ENCODE measurements around the gene ADAP1.
"Not testable (repeated sequence)": the region's sequence is repeated elsewhere in the genome, so short reads cannot be mapped to it uniquely, and the experiment has no call there.

The ADAP1 gene

DNA sequence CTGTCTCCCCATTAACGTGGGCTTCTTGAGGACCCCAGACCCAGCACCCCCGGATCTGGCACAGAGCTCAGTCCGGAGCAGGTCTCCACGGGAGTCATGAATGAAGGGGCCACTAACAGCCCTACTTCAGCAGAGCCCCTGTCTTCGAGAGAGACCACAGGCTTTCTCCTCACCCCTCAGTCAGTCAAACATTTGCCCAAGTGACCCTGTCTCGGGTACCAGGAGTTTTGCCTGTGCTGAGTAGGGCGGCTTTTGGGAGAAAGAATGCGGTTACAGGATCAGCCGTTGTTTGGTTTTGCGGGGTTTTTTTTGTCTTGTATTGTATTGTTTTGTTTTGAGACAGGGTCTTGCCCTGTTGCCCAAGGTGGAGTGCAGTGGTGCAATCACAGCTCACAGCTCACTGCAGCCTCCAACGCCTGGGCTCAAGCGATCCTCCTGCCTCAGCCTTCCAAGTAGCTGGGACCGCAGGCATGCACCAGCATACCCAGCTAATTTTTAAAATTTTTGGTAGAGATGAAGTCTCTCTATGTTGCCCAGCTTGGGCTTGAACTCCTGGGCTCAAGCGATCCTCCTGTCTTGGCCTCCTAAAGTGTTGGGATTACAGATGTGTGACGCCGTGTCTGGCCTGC lies 16.5 kb downstream of the ADAP1 start:
- no peak for DNase-seq

GRCh38 chr7:936386-937054 lies 18.0 kb downstream of the ADAP1 start:
- no peak for DNase-seq

DNA sequence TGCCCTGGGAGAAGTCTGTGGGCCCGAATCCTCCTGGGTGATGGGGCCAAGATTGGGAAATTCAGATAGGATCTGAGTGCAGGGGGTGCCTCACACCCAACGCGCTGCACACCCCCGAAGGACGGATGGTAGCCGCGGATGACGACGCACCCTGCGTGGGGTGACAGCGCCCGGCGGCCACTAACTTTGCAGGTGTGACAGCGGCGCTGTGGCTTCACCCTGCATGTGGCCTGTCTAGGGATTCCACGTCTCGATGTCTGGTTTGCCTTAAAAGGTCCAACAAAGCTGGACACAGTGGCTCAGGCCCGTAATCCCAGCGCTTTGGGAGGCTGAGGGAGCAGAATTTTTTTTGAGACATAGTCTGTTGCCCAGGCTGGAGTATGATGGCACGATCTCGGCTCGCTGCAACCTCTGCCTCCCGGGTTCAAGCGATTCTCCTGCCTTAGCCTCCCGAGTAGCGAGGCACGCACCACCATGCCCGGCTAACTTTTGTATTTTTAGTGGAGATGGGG lies 18.6 kb downstream of the ADAP1 start:
- DNase-seq = no peak

GRCh38 chr7:935164-935873 lies 19.2 kb downstream of the ADAP1 start:
- no peak for DNase-seq

- no peak for DNase-seq
Observed at GRCh38 chr7:934469-935163, 19.9 kb downstream of the ADAP1 start.

GRCh38 chr7:932651-932975 lies 21.9 kb downstream of the ADAP1 start:
- no peak for DNase-seq

DNA sequence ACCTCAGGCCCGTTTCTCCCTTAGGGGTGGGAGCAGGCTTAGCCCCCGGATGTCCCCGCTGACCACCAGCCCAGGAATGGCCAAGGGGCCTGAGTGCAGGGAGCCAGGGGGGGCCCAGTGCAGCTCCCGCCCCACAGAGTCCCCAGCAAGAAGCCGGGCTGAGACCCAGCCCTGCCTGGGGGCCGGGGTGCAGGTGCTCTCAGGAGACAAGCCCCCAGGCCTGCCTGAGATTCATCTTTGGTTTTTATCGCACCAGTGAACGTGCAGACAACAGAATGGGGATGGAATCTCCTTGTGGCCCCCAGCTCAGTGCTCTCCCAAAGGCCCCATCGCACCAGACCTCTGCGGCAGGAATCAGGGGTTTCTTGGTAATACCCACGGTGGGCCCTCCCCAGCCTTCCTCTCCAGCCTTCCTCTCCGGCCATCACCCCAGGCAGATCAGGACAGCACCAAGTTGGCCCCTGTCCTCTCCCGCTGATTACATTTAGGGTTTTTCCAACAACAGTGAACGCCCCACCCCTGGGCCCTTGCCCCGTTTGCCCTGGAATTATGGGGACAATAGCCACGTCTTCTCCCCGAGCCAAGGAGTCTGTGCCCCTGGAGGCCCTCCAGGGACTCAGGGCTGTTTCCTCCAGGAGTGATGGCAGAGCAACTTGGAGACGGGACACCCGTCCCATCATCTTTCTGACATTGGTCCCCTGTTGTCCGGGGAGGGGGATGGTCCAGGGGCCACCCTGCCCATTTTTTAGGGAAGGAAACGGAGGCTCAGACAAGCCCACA lies 22.4 kb downstream of the ADAP1 start:
- no peak for DNase-seq

GRCh38 chr7:930975-931758 lies 23.3 kb downstream of the ADAP1 start:
- DNase-seq = no peak

DNA sequence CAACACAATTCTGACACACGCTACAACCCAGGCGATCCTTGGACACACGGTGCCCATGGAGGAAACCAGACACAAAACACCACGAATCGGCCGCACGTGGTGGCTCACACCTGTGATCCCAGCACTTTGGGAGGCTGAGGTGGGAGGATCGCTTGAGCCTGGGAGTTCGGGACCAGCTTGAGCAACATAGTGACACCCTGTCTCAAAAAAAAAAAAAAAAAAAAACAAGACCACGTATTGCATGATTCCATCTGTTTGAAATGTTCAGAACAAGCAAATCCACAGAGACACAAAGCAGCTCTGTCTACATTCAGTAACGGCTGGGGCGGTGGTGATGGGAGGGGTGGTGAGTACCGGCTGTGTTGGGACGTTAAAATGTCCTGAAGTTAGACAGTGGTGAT lies 25.2 kb downstream of the ADAP1 start:
- no peak for DNase-seq

DNA sequence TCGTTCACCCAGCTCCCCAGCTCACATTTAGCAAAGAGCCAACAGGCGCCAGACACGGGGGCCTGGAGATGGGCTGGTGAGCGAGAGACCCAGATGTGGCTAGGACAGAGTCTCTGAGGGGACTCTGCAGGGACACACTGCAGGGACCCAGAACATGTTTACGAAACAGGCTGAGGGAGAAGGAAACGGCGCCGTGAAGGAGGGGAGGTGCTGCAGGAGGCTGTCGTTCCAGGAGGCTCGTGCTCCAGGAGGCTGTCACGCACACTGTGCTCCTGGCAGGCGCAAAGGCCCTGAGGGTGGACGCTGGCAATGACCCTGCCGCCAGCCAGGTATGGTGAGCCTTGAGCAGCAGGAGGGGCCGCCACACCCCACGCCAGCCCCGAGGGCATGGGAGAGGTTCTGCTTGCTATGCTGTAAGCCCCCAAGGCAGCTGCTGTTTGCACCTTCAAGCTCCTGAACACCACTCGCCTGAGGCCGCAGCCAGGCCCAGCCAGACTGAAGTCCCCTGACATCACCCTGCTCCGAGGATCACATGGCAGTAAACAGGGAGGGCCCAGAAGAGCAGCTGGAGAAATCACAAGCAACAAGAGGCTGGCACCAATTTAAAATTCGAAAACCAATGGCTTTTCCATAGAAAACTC lies 27.3 kb downstream of the ADAP1 start:
- no peak for DNase-seq

GRCh38 chr7:926061-927030 lies 28.1 kb downstream of the ADAP1 start:
- DNase-seq = no peak

GRCh38 chr7:925601-926000 lies 28.9 kb downstream of the ADAP1 start:
- DNase-seq = no peak

DNA sequence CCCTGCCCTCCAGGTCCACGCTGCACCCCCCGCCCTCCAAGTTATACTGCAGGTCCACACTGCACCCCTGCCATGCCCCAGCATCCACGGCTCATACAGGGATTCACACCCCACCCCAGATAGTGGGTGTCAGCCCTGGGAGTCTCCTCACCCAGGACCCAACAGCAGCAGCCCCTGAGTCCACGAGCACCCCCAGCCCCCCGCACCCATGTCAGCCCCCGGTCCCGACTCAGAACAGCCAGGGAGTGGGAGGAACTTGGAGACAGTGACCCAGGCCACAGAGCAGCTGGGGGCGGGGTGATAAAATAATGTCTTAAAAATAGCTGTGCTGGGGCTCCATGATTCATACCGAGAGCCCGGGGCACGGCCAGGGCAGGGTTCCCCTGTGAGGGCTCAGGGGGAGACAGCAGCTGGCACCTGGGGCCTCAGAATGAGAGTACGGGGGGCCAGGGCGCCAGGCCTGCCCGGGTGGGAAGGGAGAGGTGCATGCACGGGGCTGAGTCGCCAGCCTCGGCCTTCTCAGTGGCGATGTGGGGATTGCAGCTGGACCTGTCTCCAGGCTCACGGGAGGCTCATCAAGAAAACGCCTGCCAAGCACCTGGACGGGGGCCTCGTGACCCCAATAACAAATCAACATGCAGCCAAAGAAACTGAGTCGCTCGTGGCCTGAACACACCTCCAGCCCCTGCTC lies 29.8 kb downstream of the ADAP1 start:
- no peak for DNase-seq

GRCh38 chr7:924042-924441 lies 30.4 kb downstream of the ADAP1 start:
- not testable (repeated sequence) for DNase-seq

DNA sequence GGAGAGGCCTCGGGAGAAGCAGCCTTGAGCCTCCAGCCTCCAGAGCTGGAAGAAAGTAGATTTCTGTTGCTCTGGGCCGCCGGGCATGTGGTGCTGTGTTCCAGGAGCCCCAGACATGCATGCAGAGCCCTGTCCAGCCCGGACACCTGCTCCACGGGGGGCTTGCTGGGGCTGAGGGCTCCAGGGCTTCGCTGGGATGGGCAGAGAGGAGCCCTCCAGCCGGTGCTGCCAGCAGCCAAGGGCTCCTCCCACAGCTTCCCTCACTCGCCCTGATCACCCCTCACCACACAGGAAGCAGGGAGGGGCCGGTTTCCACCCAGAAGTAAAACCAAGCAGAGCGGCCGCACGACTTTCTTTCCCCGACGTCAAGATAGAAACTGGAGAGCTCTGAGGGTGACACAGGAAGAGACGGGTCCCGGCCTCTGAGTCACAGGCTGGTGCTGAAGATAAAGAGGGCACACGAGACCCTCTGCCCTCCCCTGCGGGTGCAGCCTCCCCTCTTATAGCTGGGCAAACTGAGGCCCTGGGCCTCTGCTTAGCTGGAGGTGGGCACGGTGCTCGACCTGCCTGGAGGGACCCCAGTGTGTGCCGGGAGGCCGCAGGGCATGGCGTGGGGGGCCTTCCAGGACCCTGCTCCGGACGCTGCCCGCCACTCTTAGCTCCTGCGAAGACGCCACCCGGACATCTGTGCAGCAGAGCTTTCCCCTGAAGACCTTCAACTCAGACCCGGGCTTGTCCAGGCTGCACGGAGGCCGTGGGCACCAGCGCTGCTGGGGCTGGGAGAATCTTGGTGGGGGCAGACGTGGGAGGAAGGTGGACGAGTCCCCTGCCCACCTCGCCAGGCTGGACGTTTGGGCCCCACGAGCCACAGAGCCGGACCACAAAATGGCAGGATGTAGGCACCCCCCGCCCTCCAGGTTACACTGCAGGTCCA lies 31.1 kb downstream of the ADAP1 start:
- peak; percentile 66 for DNase-seq

- no peak for DNase-seq
Observed at GRCh38 chr7:922334-923107, 32.0 kb downstream of the ADAP1 start.

GRCh38 chr7:921581-922333 lies 32.7 kb downstream of the ADAP1 start:
- DNase-seq = no peak
